ENCODE data around the gene CDC27. TPM values are rescaled to one million over a fixed set of nuclear protein-coding genes. Genes with fewer than 3 reads are reported as not detected.
"Not testable (repeated sequence)": the region's sequence is repeated elsewhere in the genome, so short reads cannot be mapped to it uniquely, and the experiment has no call there.

The CDC27 gene
- total RNA-seq, 1 donor from 2014 or later: 128 TPM

- Mint-ChIP-seq H3K4me1 (ENCODE audit: low read depth) (peaks cover 48% of the 10 kb centered on the region), H3K36me3 (ENCODE audit: low read depth) (no peaks in the 10 kb centered on the region), H3K4me3 (ENCODE audit: unreplicated experiment) (no peak overlapping the region), H3K27me3 (ENCODE audit: low read depth) (no peaks in the 10 kb centered on the region), H3K27ac (ENCODE audit: unreplicated experiment) (no peak overlapping the region), H3K9me3 (ENCODE audit: low read depth) (peaks cover 5% of the 10 kb centered on the region)
- TF ChIP-seq, protein P1, sequence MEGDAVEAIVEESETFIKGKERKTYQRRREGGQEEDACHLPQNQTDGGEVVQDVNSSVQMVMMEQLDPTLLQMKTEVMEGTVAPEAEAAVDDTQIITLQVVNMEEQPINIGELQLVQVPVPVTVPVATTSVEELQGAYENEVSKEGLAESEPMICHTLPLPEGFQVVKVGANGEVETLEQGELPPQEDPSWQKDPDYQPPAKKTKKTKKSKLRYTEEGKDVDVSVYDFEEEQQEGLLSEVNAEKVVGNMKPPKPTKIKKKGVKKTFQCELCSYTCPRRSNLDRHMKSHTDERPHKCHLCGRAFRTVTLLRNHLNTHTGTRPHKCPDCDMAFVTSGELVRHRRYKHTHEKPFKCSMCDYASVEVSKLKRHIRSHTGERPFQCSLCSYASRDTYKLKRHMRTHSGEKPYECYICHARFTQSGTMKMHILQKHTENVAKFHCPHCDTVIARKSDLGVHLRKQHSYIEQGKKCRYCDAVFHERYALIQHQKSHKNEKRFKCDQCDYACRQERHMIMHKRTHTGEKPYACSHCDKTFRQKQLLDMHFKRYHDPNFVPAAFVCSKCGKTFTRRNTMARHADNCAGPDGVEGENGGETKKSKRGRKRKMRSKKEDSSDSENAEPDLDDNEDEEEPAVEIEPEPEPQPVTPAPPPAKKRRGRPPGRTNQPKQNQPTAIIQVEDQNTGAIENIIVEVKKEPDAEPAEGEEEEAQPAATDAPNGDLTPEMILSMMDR (IDR thresholded peaks at IDR 0.05): no peak
- no peak for DNase-seq (ENCODE audit: low spot score)
Measured at GRCh38 chr17:47227862-47228261, 38.8 kb upstream of the CDC27 start.

DNA sequence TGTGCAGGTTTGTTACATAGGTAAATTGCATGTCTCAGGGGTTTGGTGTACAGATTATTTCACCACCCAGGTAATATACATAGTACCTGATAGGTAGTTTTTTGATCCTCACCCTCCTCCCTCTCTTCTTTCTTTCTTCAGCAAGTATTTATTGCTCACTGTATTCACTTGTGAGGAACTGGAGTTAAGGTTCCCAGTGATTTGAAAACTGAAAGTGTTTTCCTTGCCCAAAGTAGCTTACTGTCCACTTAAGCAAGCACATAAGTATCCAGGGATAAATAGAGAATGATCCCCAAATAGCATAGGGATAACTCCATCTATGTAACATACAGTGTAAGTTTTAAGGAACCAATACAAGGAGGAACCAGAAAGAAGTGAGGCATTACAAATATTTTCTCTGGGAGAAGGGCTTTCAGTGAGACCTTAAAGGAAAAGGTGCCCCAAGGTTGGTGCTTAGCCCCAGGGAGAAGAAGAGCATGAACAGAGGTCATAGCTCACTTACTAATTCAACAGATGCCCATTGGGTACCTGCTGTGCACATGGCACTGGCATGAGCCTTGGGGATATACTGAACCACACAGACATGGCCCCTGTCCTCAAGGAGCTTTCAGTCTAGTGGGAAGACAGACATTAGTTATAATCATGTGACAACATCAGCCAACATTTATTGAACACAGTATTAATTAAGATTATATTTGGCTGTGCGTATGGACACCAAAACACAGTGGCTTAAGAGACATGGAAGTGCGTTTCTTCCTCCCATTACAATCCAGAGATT is 37.0 kb upstream of the CDC27 start:
- H3K4me1 Mint-ChIP-seq (ENCODE audit: low read depth): peaks cover 48% of the 10 kb centered on the region
- H3K27ac Mint-ChIP-seq (ENCODE audit: unreplicated experiment): peak overlapping the region; percentile 93
- H3K9me3 Mint-ChIP-seq (ENCODE audit: low read depth): peaks cover 5% of the 10 kb centered on the region
- no peaks in the 10 kb centered on the region for H3K27me3 Mint-ChIP-seq (ENCODE audit: low read depth)
- no peak for DNase-seq (ENCODE audit: low spot score)
- TF ChIP-seq, protein P1 (IDR thresholded peaks at IDR 0.05): no peak
- no peak overlapping the region for H3K4me3 Mint-ChIP-seq (ENCODE audit: unreplicated experiment)
- H3K36me3 Mint-ChIP-seq (ENCODE audit: low read depth): no peaks in the 10 kb centered on the region

- DNase-seq (ENCODE audit: low spot score): no peak
- peak overlapping the region; percentile 93 for H3K27ac Mint-ChIP-seq (ENCODE audit: unreplicated experiment)
- no peaks in the 10 kb centered on the region for H3K36me3 Mint-ChIP-seq (ENCODE audit: low read depth)
- peaks cover 45% of the 10 kb centered on the region for H3K4me1 Mint-ChIP-seq (ENCODE audit: low read depth)
- no peaks in the 10 kb centered on the region for H3K27me3 Mint-ChIP-seq (ENCODE audit: low read depth)
- peaks cover 5% of the 10 kb centered on the region for H3K9me3 Mint-ChIP-seq (ENCODE audit: low read depth)
- H3K4me3 Mint-ChIP-seq (ENCODE audit: unreplicated experiment): no peak overlapping the region
- TF ChIP-seq, protein P1 (IDR thresholded peaks at IDR 0.05): no peak
Measured at GRCh38 chr17:47225436-47225858, 36.4 kb upstream of the CDC27 start.

- H3K4me3 Mint-ChIP-seq (ENCODE audit: unreplicated experiment): no peak overlapping the region
Measured at GRCh38 chr17:47224966-47225365, 35.9 kb upstream of the CDC27 start.

GRCh38 chr17:47224077-47224476 is 35.0 kb upstream of the CDC27 start:
- not testable (repeated sequence) for DNase-seq (ENCODE audit: low spot score); H3K36me3 Mint-ChIP-seq (ENCODE audit: low read depth); H3K27me3 Mint-ChIP-seq (ENCODE audit: low read depth)

More at GRCh38 chr17:47224966-47225365, 35.9 kb upstream of the CDC27 start:
- peak overlapping the region; percentile 93 for H3K27ac Mint-ChIP-seq (ENCODE audit: unreplicated experiment)
- H3K27me3 Mint-ChIP-seq (ENCODE audit: low read depth): no peaks in the 10 kb centered on the region
- TF ChIP-seq, protein P1 (IDR thresholded peaks at IDR 0.05): no peak
- DNase-seq (ENCODE audit: low spot score): no peak
- H3K4me1 Mint-ChIP-seq (ENCODE audit: low read depth): peaks cover 43% of the 10 kb centered on the region
- peaks cover 5% of the 10 kb centered on the region for H3K9me3 Mint-ChIP-seq (ENCODE audit: low read depth)
- H3K36me3 Mint-ChIP-seq (ENCODE audit: low read depth): no peaks in the 10 kb centered on the region

GRCh38 chr17:47223460-47223859 is 34.4 kb upstream of the CDC27 start:
- no peak for DNase-seq (ENCODE audit: low spot score)
- Mint-ChIP-seq H3K27ac (ENCODE audit: unreplicated experiment) (no peak overlapping the region), H3K27me3 (ENCODE audit: low read depth) (no peaks in the 10 kb centered on the region), H3K36me3 (ENCODE audit: low read depth) (no peaks in the 10 kb centered on the region), H3K4me3 (ENCODE audit: unreplicated experiment) (no peak overlapping the region), H3K4me1 (ENCODE audit: low read depth) (peaks cover 36% of the 10 kb centered on the region), H3K9me3 (ENCODE audit: low read depth) (peaks cover 5% of the 10 kb centered on the region)
- TF ChIP-seq, protein P1 (IDR thresholded peaks at IDR 0.05): no peak

More at GRCh38 chr17:47224077-47224476, 35.0 kb upstream of the CDC27 start:
- H3K4me3 Mint-ChIP-seq (ENCODE audit: unreplicated experiment); H3K27ac Mint-ChIP-seq (ENCODE audit: unreplicated experiment); H3K9me3 Mint-ChIP-seq (ENCODE audit: low read depth): not testable (repeated sequence)
- H3K4me1 Mint-ChIP-seq (ENCODE audit: low read depth): peaks cover 36% of the 10 kb centered on the region
